ENCODE measurements around the gene RPS25. TPM values are rescaled to one million over a fixed set of nuclear protein-coding genes. Genes with fewer than 3 reads are reported as not detected.

RPS25 gene
- total and polyA plus RNA-seq, 9 of the 15 experiments (the other 6 are each of a cell fraction or from before 2014, with no cell fraction given), result 1,553 to 5,486 (median 2,471) TPM

DNA sequence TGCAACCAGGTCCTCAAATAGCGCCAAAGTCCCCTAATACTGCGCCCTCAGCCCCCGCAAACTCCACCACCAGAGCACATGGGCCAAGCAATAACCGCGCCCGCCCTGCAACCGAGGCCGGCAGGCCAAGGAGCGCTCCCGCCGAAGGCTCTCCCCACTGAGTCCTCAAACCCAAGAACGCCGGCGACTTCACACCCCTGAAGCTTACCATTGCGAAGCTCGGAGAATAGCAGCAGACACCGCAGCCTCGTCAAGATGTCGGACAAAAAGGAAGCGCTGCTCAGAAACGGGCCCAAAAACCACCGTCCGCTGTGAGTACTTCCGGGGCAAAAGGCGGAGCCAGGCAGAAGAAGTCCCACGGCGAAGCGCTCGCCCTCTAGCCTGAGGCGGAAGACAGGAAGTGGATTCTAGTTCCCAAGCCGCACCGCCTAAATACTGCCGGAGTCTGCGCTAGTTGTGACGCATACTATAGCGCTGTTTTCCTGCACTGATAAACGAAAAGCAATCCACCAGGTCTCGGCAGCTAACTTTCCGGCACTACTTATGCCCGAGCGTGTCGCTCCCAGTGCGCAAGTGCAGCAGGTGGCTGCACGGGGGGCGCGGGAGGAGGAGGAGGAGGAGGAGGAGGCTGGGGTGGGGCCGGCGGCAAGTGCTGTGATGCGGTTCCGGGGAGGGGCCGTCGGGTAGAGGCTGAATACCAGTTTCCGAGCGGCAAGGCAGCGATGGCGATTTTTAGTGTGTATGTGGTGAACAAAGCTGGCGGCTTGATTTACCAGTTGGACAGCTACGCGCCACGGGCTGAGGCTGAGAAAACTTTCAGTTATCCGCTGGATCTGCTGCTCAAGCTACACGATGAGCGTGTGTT lies at the start of gene RPS25, which contains the start of gene TRAPPC4 (continued):
- TF ChIP-seq, protein P1, sequence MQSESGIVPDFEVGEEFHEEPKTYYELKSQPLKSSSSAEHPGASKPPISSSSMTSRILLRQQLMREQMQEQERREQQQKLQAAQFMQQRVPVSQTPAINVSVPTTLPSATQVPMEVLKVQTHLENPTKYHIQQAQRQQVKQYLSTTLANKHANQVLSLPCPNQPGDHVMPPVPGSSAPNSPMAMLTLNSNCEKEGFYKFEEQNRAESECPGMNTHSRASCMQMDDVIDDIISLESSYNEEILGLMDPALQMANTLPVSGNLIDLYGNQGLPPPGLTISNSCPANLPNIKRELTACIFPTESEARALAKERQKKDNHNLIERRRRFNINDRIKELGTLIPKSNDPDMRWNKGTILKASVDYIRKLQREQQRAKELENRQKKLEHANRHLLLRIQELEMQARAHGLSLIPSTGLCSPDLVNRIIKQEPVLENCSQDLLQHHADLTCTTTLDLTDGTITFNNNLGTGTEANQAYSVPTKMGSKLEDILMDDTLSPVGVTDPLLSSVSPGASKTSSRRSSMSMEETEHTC (IDR thresholded peaks at IDR 0.05), result no peak
- no peak for TF ChIP-seq NFE2 (IDR thresholded peaks at IDR 0.05; ENCODE audit: low read depth)
- peak; percentile 93 to 94 for TF ChIP-seq NRF1 (conservative IDR thresholded peaks at IDR 0.05 in 1 of 2, IDR thresholded peaks at IDR 0.05 in 1 of 2)
- TF ChIP-seq KLF13 (tag; IDR thresholded peaks at IDR 0.05; ENCODE audit: borderline replicate concordance, low read depth), result no peak
- TF ChIP-seq HDAC3 (IDR thresholded peaks at IDR 0.05; ENCODE audit: borderline replicate concordance, partially characterized antibody), result peak; percentile 22
- TF ChIP-seq, protein P2, sequence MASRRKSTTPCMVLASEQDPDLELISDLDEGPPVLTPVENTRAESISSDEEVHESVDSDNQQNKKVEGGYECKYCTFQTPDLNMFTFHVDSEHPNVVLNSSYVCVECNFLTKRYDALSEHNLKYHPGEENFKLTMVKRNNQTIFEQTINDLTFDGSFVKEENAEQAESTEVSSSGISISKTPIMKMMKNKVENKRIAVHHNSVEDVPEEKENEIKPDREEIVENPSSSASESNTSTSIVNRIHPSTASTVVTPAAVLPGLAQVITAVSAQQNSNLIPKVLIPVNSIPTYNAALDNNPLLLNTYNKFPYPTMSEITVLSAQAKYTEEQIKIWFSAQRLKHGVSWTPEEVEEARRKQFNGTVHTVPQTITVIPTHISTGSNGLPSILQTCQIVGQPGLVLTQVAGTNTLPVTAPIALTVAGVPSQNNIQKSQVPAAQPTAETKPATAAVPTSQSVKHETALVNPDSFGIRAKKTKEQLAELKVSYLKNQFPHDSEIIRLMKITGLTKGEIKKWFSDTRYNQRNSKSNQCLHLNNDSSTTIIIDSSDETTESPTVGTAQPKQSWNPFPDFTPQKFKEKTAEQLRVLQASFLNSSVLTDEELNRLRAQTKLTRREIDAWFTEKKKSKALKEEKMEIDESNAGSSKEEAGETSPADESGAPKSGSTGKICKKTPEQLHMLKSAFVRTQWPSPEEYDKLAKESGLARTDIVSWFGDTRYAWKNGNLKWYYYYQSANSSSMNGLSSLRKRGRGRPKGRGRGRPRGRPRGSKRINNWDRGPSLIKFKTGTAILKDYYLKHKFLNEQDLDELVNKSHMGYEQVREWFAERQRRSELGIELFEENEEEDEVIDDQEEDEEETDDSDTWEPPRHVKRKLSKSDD (conservative IDR thresholded peaks at IDR 0.05; ENCODE audit: low read length), result no peak
- TF ChIP-seq MTA2 (IDR thresholded peaks at IDR 0.05; ENCODE audit: low read depth), result peak; percentile 80
- TF ChIP-seq ETV5 (CRISPR knock-in tag; IDR thresholded peaks at IDR 0.05; ENCODE audit: low read depth), result peak; percentile 46; the same call in 1 of the 2 replicates
- no peak for TF ChIP-seq ZNF146 (CRISPR knock-in tag; IDR thresholded peaks at IDR 0.05; ENCODE audit: unreplicated experiment)
- no peak for TF ChIP-seq ZFP1 (CRISPR knock-in tag; IDR thresholded peaks at IDR 0.05)
- TF ChIP-seq, protein P3, sequence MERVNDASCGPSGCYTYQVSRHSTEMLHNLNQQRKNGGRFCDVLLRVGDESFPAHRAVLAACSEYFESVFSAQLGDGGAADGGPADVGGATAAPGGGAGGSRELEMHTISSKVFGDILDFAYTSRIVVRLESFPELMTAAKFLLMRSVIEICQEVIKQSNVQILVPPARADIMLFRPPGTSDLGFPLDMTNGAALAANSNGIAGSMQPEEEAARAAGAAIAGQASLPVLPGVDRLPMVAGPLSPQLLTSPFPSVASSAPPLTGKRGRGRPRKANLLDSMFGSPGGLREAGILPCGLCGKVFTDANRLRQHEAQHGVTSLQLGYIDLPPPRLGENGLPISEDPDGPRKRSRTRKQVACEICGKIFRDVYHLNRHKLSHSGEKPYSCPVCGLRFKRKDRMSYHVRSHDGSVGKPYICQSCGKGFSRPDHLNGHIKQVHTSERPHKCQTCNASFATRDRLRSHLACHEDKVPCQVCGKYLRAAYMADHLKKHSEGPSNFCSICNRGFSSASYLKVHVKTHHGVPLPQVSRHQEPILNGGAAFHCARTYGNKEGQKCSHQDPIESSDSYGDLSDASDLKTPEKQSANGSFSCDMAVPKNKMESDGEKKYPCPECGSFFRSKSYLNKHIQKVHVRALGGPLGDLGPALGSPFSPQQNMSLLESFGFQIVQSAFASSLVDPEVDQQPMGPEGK (CRISPR knock-in tag; IDR thresholded peaks at IDR 0.05; ENCODE audit: borderline replicate concordance), result no peak
- TF ChIP-seq CBFB (CRISPR knock-in tag; IDR thresholded peaks at IDR 0.05), result peak; percentile 13; the same call in 1 of the 2 replicates
- TF ChIP-seq TCF3 (CRISPR knock-in tag; IDR thresholded peaks at IDR 0.05), result no peak
- peak; percentile 97 for TF ChIP-seq ZNF263 (CRISPR knock-in tag; IDR thresholded peaks at IDR 0.05; ENCODE audit: borderline replicate concordance)
- TF ChIP-seq, protein P4, sequence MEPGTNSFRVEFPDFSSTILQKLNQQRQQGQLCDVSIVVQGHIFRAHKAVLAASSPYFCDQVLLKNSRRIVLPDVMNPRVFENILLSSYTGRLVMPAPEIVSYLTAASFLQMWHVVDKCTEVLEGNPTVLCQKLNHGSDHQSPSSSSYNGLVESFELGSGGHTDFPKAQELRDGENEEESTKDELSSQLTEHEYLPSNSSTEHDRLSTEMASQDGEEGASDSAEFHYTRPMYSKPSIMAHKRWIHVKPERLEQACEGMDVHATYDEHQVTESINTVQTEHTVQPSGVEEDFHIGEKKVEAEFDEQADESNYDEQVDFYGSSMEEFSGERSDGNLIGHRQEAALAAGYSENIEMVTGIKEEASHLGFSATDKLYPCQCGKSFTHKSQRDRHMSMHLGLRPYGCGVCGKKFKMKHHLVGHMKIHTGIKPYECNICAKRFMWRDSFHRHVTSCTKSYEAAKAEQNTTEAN (CRISPR knock-in tag; IDR thresholded peaks at IDR 0.05), result peak; percentile 64; the same call in 1 of the 2 replicates
- TF ChIP-seq, protein P5, sequence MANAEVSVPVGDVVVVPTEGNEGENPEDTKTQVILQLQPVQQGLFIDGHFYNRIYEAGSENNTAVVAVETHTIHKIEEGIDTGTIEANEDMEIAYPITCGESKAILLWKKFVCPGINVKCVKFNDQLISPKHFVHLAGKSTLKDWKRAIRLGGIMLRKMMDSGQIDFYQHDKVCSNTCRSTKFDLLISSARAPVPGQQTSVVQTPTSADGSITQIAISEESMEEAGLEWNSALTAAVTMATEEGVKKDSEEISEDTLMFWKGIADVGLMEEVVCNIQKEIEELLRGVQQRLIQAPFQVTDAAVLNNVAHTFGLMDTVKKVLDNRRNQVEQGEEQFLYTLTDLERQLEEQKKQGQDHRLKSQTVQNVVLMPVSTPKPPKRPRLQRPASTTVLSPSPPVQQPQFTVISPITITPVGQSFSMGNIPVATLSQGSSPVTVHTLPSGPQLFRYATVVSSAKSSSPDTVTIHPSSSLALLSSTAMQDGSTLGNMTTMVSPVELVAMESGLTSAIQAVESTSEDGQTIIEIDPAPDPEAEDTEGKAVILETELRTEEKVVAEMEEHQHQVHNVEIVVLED (CRISPR knock-in tag; IDR thresholded peaks at IDR 0.05), result peak; percentile 9
- TF ChIP-seq ZNF436 (CRISPR knock-in tag; IDR thresholded peaks at IDR 0.05), result no peak
- TF ChIP-seq POLR2H (tag; IDR thresholded peaks at IDR 0.05; ENCODE audit: low read depth), result peak; percentile 83

All from K562 (cell line).